GM06990 (cell line): ENCODE measurements around the gene PFN3.

Experiments
- DNase-seq: peaks from one replicate; pipeline ENCODE4 v3.0.0-alpha.2; 2011; ENCODE audit not compliant: insufficient read length; ENCODE audit errors: extremely low read depth
- H3K27me3 ChIP-seq: replicated peaks from 2 replicates; pipeline ENCODE4 v1.6.0; 2011; ENCODE audit warnings: low read length; ENCODE audit not compliant: control insufficient read depth, insufficient read depth
- H3K36me3 ChIP-seq: 2 replicates; pipeline ENCODE4 v1.5.1; 2011; ENCODE audit warnings: low read length; ENCODE audit not compliant: control insufficient read depth, insufficient read depth
- H3K4me3 ChIP-seq: replicated peaks from 2 replicates; pipeline ENCODE4 v1.5.1; 2011; ENCODE audit warnings: low read depth, mild to moderate bottlenecking, control low read depth, low read length
- CTCF ChIP-seq: IDR thresholded peaks from 2 replicates; pipeline ENCODE4 v1.5.1; 2011; ENCODE audit warnings: low read length, control low read depth, mild to moderate bottlenecking, inconsistent platforms; ENCODE audit not compliant: insufficient read depth, poor library complexity, severe bottlenecking

PFN3 gene

GRCh38 chr5:177432839-177433657 lies 32.6 kb upstream of the PFN3 start:
- Histone ChIP-seq H3K36me3 (peaks cover 52% of the 10 kb centered on the region), H3K27me3 (no peaks in the 10 kb centered on the region), H3K4me3 (no peak overlapping the region)
- TF ChIP-seq CTCF = no peak
- no peak for DNase-seq

GRCh38 chr5:177432143-177432838 lies 31.8 kb upstream of the PFN3 start:
- Histone ChIP-seq H3K27me3 (no peaks in the 10 kb centered on the region), H3K36me3 (peaks cover 46% of the 10 kb centered on the region), H3K4me3 (peak overlapping the region; percentile 36)
- no peak for DNase-seq
- TF ChIP-seq CTCF = no peak

DNA sequence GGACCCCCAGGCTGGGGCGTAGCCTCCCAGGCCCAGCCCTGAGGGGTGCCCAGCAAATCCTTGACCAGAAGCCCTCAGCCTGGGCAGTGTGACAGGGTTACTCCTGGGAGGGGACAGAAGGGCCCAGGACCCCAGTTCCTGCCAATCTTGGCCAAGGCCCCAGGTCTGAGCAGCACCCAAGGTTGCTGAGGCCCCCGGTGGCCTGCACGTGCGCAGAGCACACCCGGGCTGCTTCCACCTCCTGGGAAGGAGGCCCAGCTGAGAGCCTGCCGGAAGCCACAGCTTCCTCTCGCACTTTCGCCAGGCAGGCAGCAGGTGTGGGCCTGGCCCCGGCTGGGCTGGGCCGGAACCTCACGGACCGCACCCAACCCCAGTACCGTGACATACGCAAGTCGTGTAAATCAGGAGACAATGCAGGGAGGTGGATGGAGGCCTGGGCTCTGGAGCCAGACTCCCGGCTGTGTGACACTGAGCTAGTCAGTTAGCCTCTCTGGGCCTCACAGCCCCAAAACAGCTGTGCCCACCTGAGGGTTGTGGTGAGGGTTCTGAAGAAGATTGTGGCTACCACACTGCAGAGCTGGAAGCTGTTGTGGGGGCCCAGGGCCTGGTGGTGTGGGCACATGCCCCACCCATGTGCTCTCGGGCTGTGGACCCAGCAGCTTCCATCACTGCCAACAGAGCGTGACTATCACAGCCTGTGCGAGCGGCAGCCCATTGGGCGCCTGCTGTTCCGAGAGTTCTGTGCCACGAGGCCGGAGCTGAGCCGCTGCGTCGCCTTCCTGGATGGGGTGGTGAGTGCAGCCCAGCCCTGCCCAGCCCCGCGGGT lies 31.1 kb upstream of the PFN3 start:
- no peak for TF ChIP-seq CTCF
- Histone ChIP-seq H3K27me3 (no peaks in the 10 kb centered on the region), H3K4me3 (peak overlapping the region; percentile 36), H3K36me3 (peaks cover 43% of the 10 kb centered on the region)
- peak; percentile 95 for DNase-seq

DNA sequence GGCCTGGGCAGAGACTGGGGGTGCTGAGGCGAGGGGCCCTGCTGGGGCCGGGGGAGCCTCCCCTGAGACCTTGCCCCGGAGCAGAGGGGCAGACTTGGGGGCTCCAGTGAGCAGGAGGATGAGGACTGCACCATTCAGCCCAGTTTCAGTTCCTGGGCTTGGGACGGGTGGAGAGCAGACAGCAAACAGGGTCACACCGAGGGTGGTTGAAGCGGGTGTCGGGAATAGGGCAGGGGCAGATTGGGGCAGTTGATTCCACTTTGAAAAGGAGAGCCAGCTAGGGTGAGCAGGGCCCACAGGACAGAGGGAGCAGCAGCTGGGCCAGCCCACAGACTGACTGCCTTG lies 30.5 kb upstream of the PFN3 start:
- no peak overlapping the region for H3K4me3 ChIP-seq
- H3K27me3 ChIP-seq = no peaks in the 10 kb centered on the region
- peak; percentile 49 for DNase-seq
- TF ChIP-seq CTCF = no peak
- H3K36me3 ChIP-seq = peaks cover 39% of the 10 kb centered on the region

- DNase-seq = peak; percentile 69
- TF ChIP-seq CTCF = no peak
- peak overlapping the region; percentile 7; the same call in 1 of the 2 replicates for H3K4me3 ChIP-seq
- no peaks in the 10 kb centered on the region for H3K27me3 ChIP-seq
- peaks cover 38% of the 10 kb centered on the region for H3K36me3 ChIP-seq
Observed at GRCh38 chr5:177430140-177430951, 29.9 kb upstream of the PFN3 start.
